Karpas-422 (cell line): ENCODE measurements around the gene EYS. TPM values are rescaled to one million over a fixed set of nuclear protein-coding genes. Genes with fewer than 3 reads are reported as not detected.
"Not testable (repeated sequence)": the region's sequence is repeated elsewhere in the genome, so short reads cannot be mapped to it uniquely, and the experiment has no call there.

Experiments
- DNase-seq: peaks from one replicate; pipeline ENCODE4 v3.0.0-alpha.2; 2015
- H2AFZ ChIP-seq: fragments of 200-600 bp; sonication (generic); 2 replicates; pipeline ENCODE4 v1.6.1; 2014; ENCODE audit warnings: antibody characterized with exemption, low read length, mixed read lengths
- H3K27ac ChIP-seq: fragments of 200-600 bp; sonication (generic); 2 replicates; pipeline ENCODE4 v1.5.1; 2014; ENCODE audit warnings: mild to moderate bottlenecking, low read length, moderate library complexity
- H3K27me3 ChIP-seq: fragments of 200-600 bp; sonication (generic); 2 replicates; pipeline ENCODE4 v1.6.1; 2014; ENCODE audit warnings: low read length, mixed read lengths
- H3K36me3 ChIP-seq: fragments of 200-600 bp; sonication (generic); 2 replicates; pipeline ENCODE4 v1.6.1; 2014; ENCODE audit warnings: low read length, mixed read lengths; ENCODE audit not compliant: insufficient read depth
- H3K4me1 ChIP-seq: fragments of 200-600 bp; sonication (generic); 2 replicates; pipeline ENCODE4 v1.6.1; 2014; ENCODE audit warnings: mild to moderate bottlenecking, low read length, mixed read lengths
- H3K4me2 ChIP-seq: fragments of 200-600 bp; sonication (generic); 2 replicates; pipeline ENCODE4 v1.6.1; 2014; ENCODE audit warnings: low read length, low read depth, mild to moderate bottlenecking; ENCODE audit not compliant: poor library complexity, severe bottlenecking
- H3K4me3 ChIP-seq: fragments of 200-600 bp; sonication (generic); 2 replicates; pipeline ENCODE4 v1.5.1; 2014; ENCODE audit warnings: mild to moderate bottlenecking, antibody characterized with exemption, low read length, mixed read lengths
- H3K79me2 ChIP-seq: fragments of 200-600 bp; sonication (generic); 2 replicates; pipeline ENCODE4 v1.6.1; 2014; ENCODE audit warnings: mild to moderate bottlenecking, low read length, mixed read lengths
- H3K9ac ChIP-seq: fragments of 200-600 bp; sonication (generic); 2 replicates; pipeline ENCODE4 v1.6.0; 2014; ENCODE audit warnings: low read length
- H3K9me2 ChIP-seq: fragments of 200-600 bp; sonication (generic), shearing (Covaris generic); replicated peaks from 2 replicates; pipeline ENCODE4 v1.6.0; 2014; ENCODE audit warnings: mild to moderate bottlenecking, low read length, moderate library complexity; ENCODE audit not compliant: insufficient read depth
- H3K9me3 ChIP-seq: fragments of 300-700, 200-600 bp; sonication (generic); 2 replicates; pipeline ENCODE4 v1.6.1; 2014; ENCODE audit warnings: low read length, mixed read lengths
- H4K20me1 ChIP-seq: fragments of 200-600 bp; sonication (generic); 2 replicates; pipeline ENCODE4 v1.6.1; 2014; ENCODE audit warnings: mild to moderate bottlenecking, antibody characterized with exemption, low read length, low read depth; ENCODE audit not compliant: insufficient read depth
- total RNA-seq: library from RNA; depleted of rRNA; stranded (reverse); fragments of >200 nt; shearing (Covaris generic); gene quantifications from 2 replicates; pipeline ENCODE4 v1.2.3, GENCODE V29; 2014; ENCODE audit warnings: low replicate concordance

Gene EYS
- total RNA-seq, 1 experiment from 2014 or later, result not detected

DNA sequence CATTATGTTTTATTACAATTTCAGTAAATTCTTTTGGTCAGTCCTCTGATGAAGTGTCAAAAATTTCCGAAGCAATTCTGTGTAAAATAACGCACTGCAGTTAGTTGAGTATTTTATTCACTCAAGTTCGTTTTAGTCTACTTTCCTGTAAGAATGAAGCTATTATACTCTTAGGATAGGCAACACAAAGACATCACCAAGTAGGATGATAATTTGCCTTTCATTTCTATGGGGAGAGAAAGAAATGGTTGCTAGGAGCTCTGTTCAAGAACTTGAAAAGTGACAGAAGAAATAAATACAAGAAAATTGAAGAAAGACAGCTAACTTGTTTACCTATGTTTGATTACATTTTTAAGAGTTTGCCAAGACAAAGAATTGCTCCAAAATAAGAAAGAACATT lies 290.4 kb downstream of the EYS start:
- no peaks in the 10 kb centered on the region for H3K27me3 ChIP-seq
- H3K9me2 ChIP-seq, result no peaks in the 10 kb centered on the region
- DNase-seq, result no peak
- H3K27ac ChIP-seq, result no peak overlapping the region
- no peak overlapping the region for H3K4me3 ChIP-seq
- no peaks in the 10 kb centered on the region for H3K79me2 ChIP-seq
- H2AFZ ChIP-seq, result no peak overlapping the region
- H3K4me1 ChIP-seq, result no peaks in the 10 kb centered on the region
- H4K20me1 ChIP-seq, result no peaks in the 10 kb centered on the region
- no peaks in the 10 kb centered on the region for H3K36me3 ChIP-seq
- no peak overlapping the region for H3K9ac ChIP-seq
- H3K9me3 ChIP-seq, result peaks cover 31% of the 10 kb centered on the region
- H3K4me2 ChIP-seq, result no peak overlapping the region

DNA sequence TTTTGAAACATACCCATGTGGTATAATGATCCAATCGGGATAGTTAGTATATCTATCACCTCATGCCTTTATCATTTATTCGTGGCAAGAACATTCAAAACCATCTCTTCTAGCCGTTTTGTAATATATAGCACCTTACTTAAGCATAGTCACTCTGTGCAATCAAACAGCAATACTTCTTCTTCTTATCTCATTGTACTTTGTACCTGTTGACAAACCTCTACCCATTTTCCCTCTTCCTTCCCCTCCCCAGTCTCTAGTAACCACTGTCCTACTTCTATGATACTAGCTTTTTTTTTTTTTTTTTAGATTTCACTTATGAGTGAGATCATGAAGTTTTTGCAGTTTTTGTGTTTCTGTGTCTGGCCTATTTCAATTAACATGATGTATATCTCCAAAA lies 296.7 kb downstream of the EYS start:
- Histone ChIP-seq H3K9ac (no peak overlapping the region), H3K79me2 (no peaks in the 10 kb centered on the region), H3K4me2 (no peak overlapping the region), H3K4me1 (no peaks in the 10 kb centered on the region), H3K27ac (no peak overlapping the region), H3K4me3 (no peak overlapping the region), H2AFZ (no peak overlapping the region), H3K36me3 (no peaks in the 10 kb centered on the region), H3K27me3 (no peaks in the 10 kb centered on the region), H4K20me1 (no peaks in the 10 kb centered on the region), H3K9me3 (peaks cover 34% of the 10 kb centered on the region), H3K9me2 (no peaks in the 10 kb centered on the region)
- DNase-seq, result no peak

DNA sequence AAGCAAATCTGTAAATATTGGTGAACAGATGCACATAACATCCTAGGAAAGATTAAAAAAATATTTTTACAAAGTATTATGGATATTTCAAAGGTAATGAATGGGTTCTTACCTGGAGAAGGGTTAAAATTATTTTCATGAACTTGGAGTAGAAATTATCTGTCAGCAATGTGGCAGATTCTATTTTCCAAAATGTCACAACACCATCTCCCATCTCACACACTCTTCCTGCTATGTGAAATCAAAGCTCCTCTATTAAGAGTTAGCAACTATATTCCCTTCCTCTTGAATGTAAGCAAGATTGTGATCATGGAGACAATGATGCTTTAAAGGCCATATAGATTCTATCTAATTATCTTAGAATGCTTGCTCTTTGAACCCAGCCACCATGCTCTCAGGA lies 304.5 kb downstream of the EYS start:
- Histone ChIP-seq H2AFZ (no peak overlapping the region), H4K20me1 (no peaks in the 10 kb centered on the region), H3K4me3 (no peak overlapping the region), H3K27ac (no peak overlapping the region), H3K4me2 (no peak overlapping the region), H3K9me2 (no peaks in the 10 kb centered on the region), H3K36me3 (no peaks in the 10 kb centered on the region), H3K9ac (no peak overlapping the region), H3K4me1 (no peaks in the 10 kb centered on the region), H3K27me3 (no peaks in the 10 kb centered on the region), H3K9me3 (peaks cover 33% of the 10 kb centered on the region), H3K79me2 (no peaks in the 10 kb centered on the region)
- no peak for DNase-seq

DNA sequence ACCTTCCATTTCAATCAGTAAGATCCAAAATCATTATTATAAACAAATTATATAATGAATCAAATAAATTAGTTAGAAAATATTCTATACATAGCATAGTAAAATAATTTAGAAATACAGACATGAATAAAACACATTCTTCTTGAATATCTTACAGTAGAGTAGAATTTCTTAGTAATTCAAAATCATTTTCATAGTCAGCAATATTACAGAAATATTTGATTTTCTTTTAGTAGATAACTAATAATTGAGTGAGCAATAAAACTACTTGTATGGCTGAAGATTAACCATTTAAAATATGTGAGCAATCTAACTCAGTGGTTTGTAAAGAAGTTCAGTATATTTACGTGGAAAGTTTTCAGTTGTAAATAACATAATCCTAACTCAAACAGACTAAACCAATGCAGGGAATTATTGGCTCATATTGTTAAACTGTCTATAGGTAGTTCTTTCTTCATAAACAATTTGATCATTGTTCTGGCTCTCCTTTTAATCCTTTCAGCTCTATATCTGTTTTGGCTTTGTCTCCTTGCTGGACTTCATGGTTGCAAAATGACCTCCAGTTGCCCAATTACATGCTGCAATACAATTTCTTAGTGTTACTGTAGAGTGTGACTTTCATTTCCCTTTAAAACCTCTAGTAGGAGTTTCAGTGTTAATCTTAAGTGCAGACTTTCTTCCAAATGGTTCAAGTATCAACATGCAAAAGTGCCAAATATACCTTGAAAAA lies 307.5 kb downstream of the EYS start:
- H3K9me3 ChIP-seq, result peaks cover 36% of the 10 kb centered on the region
- H3K4me2 ChIP-seq, result no peak overlapping the region
- H3K4me1 ChIP-seq, result no peaks in the 10 kb centered on the region
- no peaks in the 10 kb centered on the region for H3K9me2 ChIP-seq
- H3K27me3 ChIP-seq, result no peaks in the 10 kb centered on the region
- H3K79me2 ChIP-seq, result no peaks in the 10 kb centered on the region
- no peaks in the 10 kb centered on the region for H3K36me3 ChIP-seq
- no peak overlapping the region for H3K9ac ChIP-seq
- no peaks in the 10 kb centered on the region for H4K20me1 ChIP-seq
- no peak for DNase-seq
- no peak overlapping the region for H3K27ac ChIP-seq
- H2AFZ ChIP-seq, result no peak overlapping the region
- H3K4me3 ChIP-seq, result no peak overlapping the region

DNA sequence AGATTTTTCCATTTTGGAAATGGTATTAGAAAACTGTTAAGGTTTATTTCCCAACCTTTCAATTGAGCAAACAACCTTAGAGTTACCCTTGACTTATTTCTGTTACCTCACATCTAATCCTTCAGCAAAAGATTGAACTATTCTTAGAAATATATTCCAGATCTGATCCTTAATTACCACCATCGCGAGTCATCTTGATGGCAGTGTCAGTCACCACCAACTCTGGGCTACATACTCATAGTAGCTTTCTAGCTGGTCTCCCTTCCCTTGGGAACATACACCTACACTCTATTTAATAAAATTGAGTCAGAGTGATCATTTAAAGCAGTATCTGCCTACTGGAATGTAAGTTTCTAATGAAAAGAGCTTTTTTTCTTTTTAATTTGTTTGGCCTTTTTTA lies 308.2 kb downstream of the EYS start:
- H3K4me2 ChIP-seq, result no peak overlapping the region
- H3K9me3 ChIP-seq, result peaks cover 33% of the 10 kb centered on the region
- H3K9ac ChIP-seq, result no peak overlapping the region
- no peaks in the 10 kb centered on the region for H3K27me3 ChIP-seq
- no peak overlapping the region for H3K4me3 ChIP-seq
- no peak overlapping the region for H3K27ac ChIP-seq
- no peaks in the 10 kb centered on the region for H3K4me1 ChIP-seq
- no peak overlapping the region for H2AFZ ChIP-seq
- no peaks in the 10 kb centered on the region for H4K20me1 ChIP-seq
- no peaks in the 10 kb centered on the region for H3K9me2 ChIP-seq
- H3K36me3 ChIP-seq, result no peaks in the 10 kb centered on the region
- no peak for DNase-seq
- no peaks in the 10 kb centered on the region for H3K79me2 ChIP-seq

DNA sequence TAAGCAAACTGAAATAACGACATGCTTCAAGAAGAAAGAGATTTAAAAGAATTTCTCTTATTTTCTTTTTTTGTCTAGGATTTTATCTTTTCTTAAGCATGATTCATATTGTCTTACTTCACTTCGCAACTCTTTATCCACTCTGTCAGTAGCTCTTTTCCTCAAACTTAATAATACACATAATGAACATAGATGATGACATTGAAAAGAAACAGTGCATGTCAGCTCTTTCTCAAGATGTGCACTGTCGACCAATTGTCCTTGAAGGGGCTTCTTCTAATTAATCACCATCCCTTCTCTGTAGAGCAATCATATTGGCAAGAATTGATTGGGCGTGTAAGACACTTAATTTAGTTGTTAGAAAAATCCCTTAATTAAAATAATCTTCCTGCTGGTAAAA lies 356.5 kb downstream of the EYS start:
- Histone ChIP-seq H3K4me3 (no peak overlapping the region), H3K9me3 (peaks cover 20% of the 10 kb centered on the region), H2AFZ (no peak overlapping the region), H3K36me3 (no peaks in the 10 kb centered on the region), H3K9me2 (no peaks in the 10 kb centered on the region), H3K27ac (no peak overlapping the region), H3K27me3 (no peaks in the 10 kb centered on the region), H3K4me1 (no peaks in the 10 kb centered on the region), H3K4me2 (no peak overlapping the region), H4K20me1 (no peaks in the 10 kb centered on the region), H3K9ac (no peak overlapping the region), H3K79me2 (no peaks in the 10 kb centered on the region)
- DNase-seq, result no peak

DNA sequence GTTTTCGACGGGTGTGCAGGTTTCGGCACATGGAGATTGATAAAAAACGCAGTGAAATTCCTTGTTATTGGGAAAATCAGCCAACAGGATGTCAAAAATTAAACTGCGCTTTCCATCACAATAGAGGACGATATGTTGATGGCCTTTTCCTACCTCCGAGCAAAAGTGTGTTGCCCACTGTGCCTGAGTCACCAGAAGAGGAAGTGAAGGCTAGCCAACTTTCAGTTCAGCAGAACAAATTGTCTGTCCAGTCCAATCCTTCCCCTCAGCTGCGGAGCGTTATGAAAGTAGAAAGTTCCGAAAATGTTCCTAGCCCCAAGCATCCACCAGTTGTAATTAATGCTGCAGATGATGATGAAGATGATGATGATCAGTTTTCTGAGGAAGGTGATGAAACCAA lies 404.4 kb downstream of the EYS start:
- not testable (repeated sequence) for H3K9me2 ChIP-seq, H3K27ac ChIP-seq, H4K20me1 ChIP-seq, H3K4me1 ChIP-seq, H3K79me2 ChIP-seq, H2AFZ ChIP-seq, DNase-seq, H3K4me2 ChIP-seq, H3K9ac ChIP-seq, H3K4me3 ChIP-seq, H3K27me3 ChIP-seq, H3K36me3 ChIP-seq, H3K9me3 ChIP-seq

DNA sequence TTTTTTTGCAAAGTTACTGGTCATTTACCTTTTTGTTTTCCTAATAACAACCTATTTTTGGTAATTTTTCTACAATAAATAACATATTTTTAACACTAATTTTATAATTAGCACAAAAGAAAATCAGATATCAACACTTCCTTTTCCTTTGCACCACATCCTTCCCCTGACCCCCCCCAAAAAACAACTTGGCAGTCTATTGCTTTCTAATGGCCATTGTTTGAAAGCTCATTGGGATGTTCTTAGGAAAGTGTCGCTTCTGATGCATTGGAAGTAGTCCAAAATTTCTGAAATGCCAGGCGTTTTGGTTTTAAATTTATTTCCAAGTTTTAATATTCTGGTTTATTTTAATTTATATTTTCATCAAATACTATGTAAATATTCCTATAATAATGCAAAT lies 407.8 kb downstream of the EYS start:
- Histone ChIP-seq H3K36me3 (no peaks in the 10 kb centered on the region), H3K4me2 (no peak overlapping the region), H3K4me1 (no peaks in the 10 kb centered on the region), H4K20me1 (no peaks in the 10 kb centered on the region), H3K9me3 (peaks cover 3% of the 10 kb centered on the region), H3K4me3 (no peak overlapping the region), H2AFZ (no peak overlapping the region), H3K27ac (no peak overlapping the region), H3K9me2 (no peaks in the 10 kb centered on the region), H3K27me3 (no peaks in the 10 kb centered on the region), H3K9ac (no peak overlapping the region), H3K79me2 (no peaks in the 10 kb centered on the region)
- DNase-seq, result no peak

DNA sequence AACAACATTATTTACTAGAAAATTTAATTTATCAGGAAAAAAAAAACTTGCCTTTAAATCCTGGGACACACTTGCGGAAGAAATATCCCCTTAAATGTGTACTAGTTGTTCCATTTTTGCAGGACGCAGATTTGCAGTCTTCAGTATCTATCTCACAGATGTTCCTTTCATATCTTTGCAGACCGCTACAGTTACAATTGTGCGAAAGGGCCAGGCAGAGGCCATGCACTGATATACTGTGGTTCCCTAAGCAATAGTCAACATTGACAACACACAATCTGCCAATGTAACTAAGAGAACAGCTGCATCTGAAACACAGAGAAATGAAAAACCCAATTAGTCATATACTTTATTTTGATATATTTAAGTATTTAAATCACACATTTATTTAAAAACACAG lies 411.2 kb downstream of the EYS start:
- no peak overlapping the region for H3K4me3 ChIP-seq
- H4K20me1 ChIP-seq, result no peaks in the 10 kb centered on the region
- H3K79me2 ChIP-seq, result no peaks in the 10 kb centered on the region

More for the DNA sequence above, 411.2 kb downstream of the EYS start:
- no peaks in the 10 kb centered on the region for H3K9me2 ChIP-seq
- H3K27ac ChIP-seq, result no peak overlapping the region
- no peaks in the 10 kb centered on the region for H3K27me3 ChIP-seq
- peaks cover 13% of the 10 kb centered on the region for H3K9me3 ChIP-seq
- H3K9ac ChIP-seq, result no peak overlapping the region
- DNase-seq, result no peak
- H3K4me1 ChIP-seq, result no peaks in the 10 kb centered on the region
- no peaks in the 10 kb centered on the region for H3K36me3 ChIP-seq
- no peak overlapping the region for H2AFZ ChIP-seq
- H3K4me2 ChIP-seq, result no peak overlapping the region
